Body of pancreas (tissue), 4 donors: ENCODE results near the gene HBB.

ENCODE experiments used
- POLR2A ChIP-seq, 3 donors: fragments of 450-650 bp; IDR thresholded peaks; one replicate each; pipeline ENCODE4 v1.6.1; 2016; ENCODE audit warnings: antibody characterized with exemption in 3 of 3, mild to moderate bottlenecking in 2 of 3
- TF ChIP-seq, protein P1 (sequence below), 7 experiments: fragments of 450-650 bp in 4 of 7; fragments of 200-600 bp in 3 of 7; sonication (generic) in 3 of 7; IDR thresholded peaks; one replicate each; pipeline ENCODE4 v1.5.1; 2016 to 2019; ENCODE audit warnings: antibody characterized with exemption in 7 of 7

DNA sequence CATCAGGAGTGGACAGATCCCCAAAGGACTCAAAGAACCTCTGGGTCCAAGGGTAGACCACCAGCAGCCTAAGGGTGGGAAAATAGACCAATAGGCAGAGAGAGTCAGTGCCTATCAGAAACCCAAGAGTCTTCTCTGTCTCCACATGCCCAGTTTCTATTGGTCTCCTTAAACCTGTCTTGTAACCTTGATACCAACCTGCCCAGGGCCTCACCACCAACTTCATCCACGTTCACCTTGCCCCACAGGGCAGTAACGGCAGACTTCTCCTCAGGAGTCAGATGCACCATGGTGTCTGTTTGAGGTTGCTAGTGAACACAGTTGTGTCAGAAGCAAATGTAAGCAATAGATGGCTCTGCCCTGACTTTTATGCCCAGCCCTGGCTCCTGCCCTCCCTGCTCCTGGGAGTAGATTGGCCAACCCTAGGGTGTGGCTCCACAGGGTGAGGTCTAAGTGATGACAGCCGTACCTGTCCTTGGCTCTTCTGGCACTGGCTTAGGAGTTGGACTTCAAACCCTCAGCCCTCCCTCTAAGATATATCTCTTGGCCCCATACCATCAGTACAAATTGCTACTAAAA is at the start of gene HBB:
- no peak for TF ChIP-seq POLR2A (IDR thresholded peaks at IDR 0.05)
- TF ChIP-seq, protein P1, sequence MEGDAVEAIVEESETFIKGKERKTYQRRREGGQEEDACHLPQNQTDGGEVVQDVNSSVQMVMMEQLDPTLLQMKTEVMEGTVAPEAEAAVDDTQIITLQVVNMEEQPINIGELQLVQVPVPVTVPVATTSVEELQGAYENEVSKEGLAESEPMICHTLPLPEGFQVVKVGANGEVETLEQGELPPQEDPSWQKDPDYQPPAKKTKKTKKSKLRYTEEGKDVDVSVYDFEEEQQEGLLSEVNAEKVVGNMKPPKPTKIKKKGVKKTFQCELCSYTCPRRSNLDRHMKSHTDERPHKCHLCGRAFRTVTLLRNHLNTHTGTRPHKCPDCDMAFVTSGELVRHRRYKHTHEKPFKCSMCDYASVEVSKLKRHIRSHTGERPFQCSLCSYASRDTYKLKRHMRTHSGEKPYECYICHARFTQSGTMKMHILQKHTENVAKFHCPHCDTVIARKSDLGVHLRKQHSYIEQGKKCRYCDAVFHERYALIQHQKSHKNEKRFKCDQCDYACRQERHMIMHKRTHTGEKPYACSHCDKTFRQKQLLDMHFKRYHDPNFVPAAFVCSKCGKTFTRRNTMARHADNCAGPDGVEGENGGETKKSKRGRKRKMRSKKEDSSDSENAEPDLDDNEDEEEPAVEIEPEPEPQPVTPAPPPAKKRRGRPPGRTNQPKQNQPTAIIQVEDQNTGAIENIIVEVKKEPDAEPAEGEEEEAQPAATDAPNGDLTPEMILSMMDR (IDR thresholded peaks at IDR 0.05), result no peak
